Gastroesophageal sphincter (tissue), 3 donors: ENCODE measurements around the gene INO80B.

Source experiments
- EP300 ChIP-seq: sonication (generic); formaldehyde crosslinking; IDR thresholded peaks from one replicate; pipeline ENCODE4 v1.6.1; 2017; ENCODE audit warnings: antibody characterized with exemption, mild to moderate bottlenecking
- POLR2A ChIP-seq, 2 donors: fragments of 450-650 bp; IDR thresholded peaks; one replicate each; pipeline ENCODE4 v1.6.1; 2017; ENCODE audit warnings: antibody characterized with exemption in 2 of 2, mild to moderate bottlenecking in 2 of 2, moderate library complexity in 1 of 2
- POLR2AphosphoS5 ChIP-seq: sonication (generic); formaldehyde crosslinking; IDR thresholded peaks from one replicate; pipeline ENCODE4 v1.6.1; 2017; ENCODE audit warnings: antibody characterized with exemption
- TF ChIP-seq, protein P1 (sequence below), 4 experiments: fragments of 200-600 bp in 2 of 4; fragments of 450-650 bp in 2 of 4; sonication (generic) in 1 of 4; IDR thresholded peaks; one replicate each; pipeline ENCODE4 v1.5.1; 2017 to 2019; ENCODE audit warnings: antibody characterized with exemption in 4 of 4, mild to moderate bottlenecking in 2 of 4, moderate library complexity in 2 of 4

DNA sequence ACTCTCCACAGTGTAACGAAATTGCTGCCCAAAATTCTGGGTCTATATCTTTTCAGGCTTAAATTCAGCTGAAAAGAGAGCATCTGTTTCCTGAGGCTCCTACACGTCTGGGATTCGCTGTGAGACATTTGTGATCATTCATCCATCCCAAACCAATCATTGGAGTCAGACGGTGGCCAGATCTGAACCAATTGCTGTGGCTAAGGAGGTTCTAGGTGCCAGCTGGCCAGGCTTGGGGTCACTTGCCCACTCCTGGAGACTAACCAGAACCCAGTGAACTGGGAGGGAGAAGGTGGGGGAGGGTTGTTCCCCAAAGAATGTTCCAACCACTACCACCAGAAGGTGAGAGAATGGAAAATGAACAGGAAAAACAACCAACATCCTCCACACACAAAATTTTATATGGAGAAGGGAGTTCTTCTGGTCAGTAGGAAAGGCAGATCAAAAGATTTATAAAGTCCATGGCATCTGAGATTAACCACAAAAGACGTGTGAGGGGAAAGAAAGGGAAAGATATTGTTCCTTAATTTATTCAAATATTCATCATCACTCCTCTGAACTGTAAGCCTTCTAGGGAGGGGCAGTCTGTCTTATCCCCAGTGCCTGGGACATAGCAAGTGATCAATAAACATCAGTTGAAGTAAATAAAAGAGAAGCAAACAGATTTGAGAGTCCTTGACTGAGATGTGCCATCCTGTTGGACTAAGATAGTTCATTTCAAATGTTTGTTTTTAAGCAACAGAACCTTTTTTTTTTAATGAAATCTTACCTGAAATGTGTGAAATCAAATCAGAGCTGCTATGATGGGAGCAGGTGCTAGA is 10.2 kb upstream of the INO80B start:
- TF ChIP-seq, protein P1, sequence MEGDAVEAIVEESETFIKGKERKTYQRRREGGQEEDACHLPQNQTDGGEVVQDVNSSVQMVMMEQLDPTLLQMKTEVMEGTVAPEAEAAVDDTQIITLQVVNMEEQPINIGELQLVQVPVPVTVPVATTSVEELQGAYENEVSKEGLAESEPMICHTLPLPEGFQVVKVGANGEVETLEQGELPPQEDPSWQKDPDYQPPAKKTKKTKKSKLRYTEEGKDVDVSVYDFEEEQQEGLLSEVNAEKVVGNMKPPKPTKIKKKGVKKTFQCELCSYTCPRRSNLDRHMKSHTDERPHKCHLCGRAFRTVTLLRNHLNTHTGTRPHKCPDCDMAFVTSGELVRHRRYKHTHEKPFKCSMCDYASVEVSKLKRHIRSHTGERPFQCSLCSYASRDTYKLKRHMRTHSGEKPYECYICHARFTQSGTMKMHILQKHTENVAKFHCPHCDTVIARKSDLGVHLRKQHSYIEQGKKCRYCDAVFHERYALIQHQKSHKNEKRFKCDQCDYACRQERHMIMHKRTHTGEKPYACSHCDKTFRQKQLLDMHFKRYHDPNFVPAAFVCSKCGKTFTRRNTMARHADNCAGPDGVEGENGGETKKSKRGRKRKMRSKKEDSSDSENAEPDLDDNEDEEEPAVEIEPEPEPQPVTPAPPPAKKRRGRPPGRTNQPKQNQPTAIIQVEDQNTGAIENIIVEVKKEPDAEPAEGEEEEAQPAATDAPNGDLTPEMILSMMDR (IDR thresholded peaks at IDR 0.05): no peak
- no peak for TF ChIP-seq POLR2AphosphoS5
- no peak for TF ChIP-seq POLR2A (IDR thresholded peaks at IDR 0.05)
- TF ChIP-seq EP300: no peak
